Trophoblast cell (in vitro differentiated cells and primary cell): ENCODE measurements around the gene SRRM2.
A peak's percentile ranks its signal among the peaks of the same experiment; 100 is the strongest.

ENCODE experiments used
- DNase-seq, 2 donors: peaks; one replicate each; pipeline ENCODE4 v3.0.0-alpha.2; 2016
- H2AFZ ChIP-seq: 2 replicates; pipeline ENCODE4 v1.6.1; 2013; ENCODE audit warnings: low read length, moderate library complexity, mild to moderate bottlenecking; ENCODE audit not compliant: insufficient read depth, poor library complexity
- H2AK5ac ChIP-seq: 2 replicates; pipeline ENCODE4 v1.6.1; 2013; ENCODE audit warnings: mild to moderate bottlenecking, low read length
- H2BK120ac ChIP-seq: 2 replicates; pipeline ENCODE4 v1.6.1; 2013; ENCODE audit warnings: low read length, mild to moderate bottlenecking, moderate library complexity; ENCODE audit not compliant: insufficient read depth, poor library complexity
- H2BK12ac ChIP-seq: 2 replicates; pipeline ENCODE4 v1.6.1; 2013; ENCODE audit warnings: mild to moderate bottlenecking, low read length, moderate library complexity
- H2BK5ac ChIP-seq: 2 replicates; pipeline ENCODE4 v1.6.1; 2013; ENCODE audit warnings: low read length, low read depth, moderate library complexity, mild to moderate bottlenecking; ENCODE audit not compliant: poor library complexity
- H3K14ac ChIP-seq: 2 replicates; pipeline ENCODE4 v1.6.1; 2013; ENCODE audit warnings: mild to moderate bottlenecking, low read length
- H3K18ac ChIP-seq: 2 replicates; pipeline ENCODE4 v1.6.1; 2013; ENCODE audit warnings: mild to moderate bottlenecking, low read length
- H3K23ac ChIP-seq: 2 replicates; pipeline ENCODE4 v1.6.1; 2013; ENCODE audit warnings: low read length
- H3K27ac ChIP-seq: 2 replicates; pipeline ENCODE4 v1.5.1; 2013; ENCODE audit warnings: low read depth, mild to moderate bottlenecking, inconsistent platforms, low read length, moderate library complexity
- H3K27me3 ChIP-seq: 2 replicates; pipeline ENCODE4 v1.6.1; 2013; ENCODE audit warnings: inconsistent platforms, mild to moderate bottlenecking, low read length, moderate library complexity; ENCODE audit not compliant: insufficient read depth
- H3K36me3 ChIP-seq, 2 experiments: 1 replicate in 1 of 2; 2 replicates in 1 of 2; pipeline ENCODE4 v1.6.1; 2013; ENCODE audit warnings: low read length in 2 of 2, mild to moderate bottlenecking in 2 of 2, moderate library complexity in 1 of 2; ENCODE audit not compliant: insufficient read depth in 2 of 2, control insufficient read depth in 1 of 2
- H3K4ac ChIP-seq: 2 replicates; pipeline ENCODE4 v1.6.1; 2013; ENCODE audit warnings: low read depth, mild to moderate bottlenecking, low read length, moderate library complexity
- H3K4me1 ChIP-seq, 2 experiments: 1 replicate in 1 of 2; 2 replicates in 1 of 2; pipeline ENCODE4 v1.6.1; 2013; ENCODE audit warnings: low read length in 2 of 2, mild to moderate bottlenecking in 2 of 2, moderate library complexity in 1 of 2; ENCODE audit not compliant: insufficient read depth in 2 of 2, control insufficient read depth in 1 of 2
- H3K4me2 ChIP-seq: 2 replicates; pipeline ENCODE4 v1.6.1; 2013; ENCODE audit warnings: inconsistent platforms, mild to moderate bottlenecking, low read length, moderate library complexity
- H3K4me3 ChIP-seq: 2 replicates; pipeline ENCODE4 v1.5.1; 2013; ENCODE audit warnings: mild to moderate bottlenecking, low read depth, low read length, inconsistent platforms
- H3K79me1 ChIP-seq: one replicate; pipeline ENCODE4 v1.6.1; 2013; ENCODE audit warnings: low read length
- H3K79me2 ChIP-seq: 2 replicates; pipeline ENCODE4 v1.6.1; 2013; ENCODE audit warnings: low read length, mild to moderate bottlenecking; ENCODE audit not compliant: control insufficient read depth, insufficient read depth, poor library complexity
- H3K9ac ChIP-seq: 2 replicates; pipeline ENCODE4 v1.6.1; 2013; ENCODE audit warnings: mild to moderate bottlenecking, low read length
- H3K9me3 ChIP-seq: 2 replicates; pipeline ENCODE4 v1.6.1; 2013; ENCODE audit warnings: low read depth, mild to moderate bottlenecking, control low read depth, inconsistent platforms, low read length; ENCODE audit not compliant: insufficient read depth
- H4K12ac ChIP-seq: 2 replicates; pipeline ENCODE4 v1.6.1; 2013; ENCODE audit warnings: low read depth, mild to moderate bottlenecking, low read length, moderate library complexity
- H4K8ac ChIP-seq: 2 replicates; pipeline ENCODE4 v1.6.1; 2013; ENCODE audit warnings: low read depth, mild to moderate bottlenecking, low read length, moderate library complexity
- H4K91ac ChIP-seq: one replicate; pipeline ENCODE4 v1.6.1; 2013; ENCODE audit warnings: low read depth, mild to moderate bottlenecking, low read length, moderate library complexity
- WGBS: extraction: QIAGEN DNeasy Blood & Tissue Kit; methylation state at CpG from one replicate; pipeline ENCODE4 v1.1.7; 2013; ENCODE audit warnings: missing lambda C conversion rate; ENCODE audit not compliant: insufficient read length, insufficient coverage; ENCODE audit errors: extremely low coverage; 5-methylcytosine and 5-hydroxymethylcytosine counted together

Gene SRRM2

DNA sequence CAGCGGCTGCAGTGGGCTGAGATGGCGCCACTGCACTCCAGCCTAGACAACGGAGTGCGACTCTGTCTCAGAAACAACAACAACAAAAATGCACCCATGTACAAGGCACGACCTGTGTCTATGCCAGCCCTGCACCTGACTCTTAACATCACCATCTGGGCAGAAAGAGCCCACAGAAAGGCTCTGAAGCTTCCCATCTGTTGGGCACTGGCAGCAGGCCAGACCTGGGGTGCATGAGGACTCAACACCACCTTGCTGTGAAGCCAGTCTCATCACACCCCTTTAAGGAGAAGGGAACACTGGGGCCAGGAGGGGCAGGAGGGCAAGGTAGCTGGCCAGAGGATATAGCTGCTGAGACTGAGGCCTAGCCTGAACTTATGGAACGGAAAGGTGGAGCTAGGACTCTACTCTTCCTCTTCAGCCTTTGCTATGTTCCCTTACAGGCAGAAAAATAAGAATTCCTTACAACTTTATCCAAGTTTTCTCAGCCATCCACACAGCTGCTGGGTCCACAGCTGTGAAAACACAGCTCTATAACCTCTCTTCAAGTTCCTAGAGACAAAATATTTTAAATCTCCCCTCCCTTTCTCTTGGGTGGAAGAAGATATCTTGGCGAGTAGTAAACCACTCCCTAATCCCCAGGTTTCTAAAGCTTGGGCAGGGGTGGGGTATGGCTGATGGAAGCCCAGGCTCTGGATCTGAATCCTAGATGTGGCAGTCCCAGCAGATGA, 21.9 kb downstream of the SRRM2 start:
- Histone ChIP-seq H4K8ac (no peak overlapping the region), H3K79me1 (peaks cover 12% of the 10 kb centered on the region), H4K91ac (no peak overlapping the region), H2BK12ac (no peak overlapping the region), H3K4ac (no peak overlapping the region), H4K12ac (no peak overlapping the region), H3K18ac (no peak overlapping the region), H3K4me1 (peaks cover 0 to 17% of the 10 kb centered on the region in 2 experiments), H3K4me2 (no peak overlapping the region), H3K4me3 (no peak overlapping the region), H3K9ac (no peak overlapping the region), H2BK5ac (no peak overlapping the region), H2AK5ac (no peak overlapping the region), H3K14ac (no peak overlapping the region), H3K27me3 (no peaks in the 10 kb centered on the region), H3K36me3 (peaks cover 52 to 56% of the 10 kb centered on the region in 2 experiments), H2AFZ (no peak overlapping the region), H3K23ac (no peak overlapping the region), H3K79me2 (peaks cover 14% of the 10 kb centered on the region), H3K27ac (no peak overlapping the region), H2BK120ac (no peak overlapping the region), H3K9me3 (peaks cover 2% of the 10 kb centered on the region)
- no CpG with 5 or more reads among the region's 7 CpGs for WGBS
- no peak for DNase-seq

DNA sequence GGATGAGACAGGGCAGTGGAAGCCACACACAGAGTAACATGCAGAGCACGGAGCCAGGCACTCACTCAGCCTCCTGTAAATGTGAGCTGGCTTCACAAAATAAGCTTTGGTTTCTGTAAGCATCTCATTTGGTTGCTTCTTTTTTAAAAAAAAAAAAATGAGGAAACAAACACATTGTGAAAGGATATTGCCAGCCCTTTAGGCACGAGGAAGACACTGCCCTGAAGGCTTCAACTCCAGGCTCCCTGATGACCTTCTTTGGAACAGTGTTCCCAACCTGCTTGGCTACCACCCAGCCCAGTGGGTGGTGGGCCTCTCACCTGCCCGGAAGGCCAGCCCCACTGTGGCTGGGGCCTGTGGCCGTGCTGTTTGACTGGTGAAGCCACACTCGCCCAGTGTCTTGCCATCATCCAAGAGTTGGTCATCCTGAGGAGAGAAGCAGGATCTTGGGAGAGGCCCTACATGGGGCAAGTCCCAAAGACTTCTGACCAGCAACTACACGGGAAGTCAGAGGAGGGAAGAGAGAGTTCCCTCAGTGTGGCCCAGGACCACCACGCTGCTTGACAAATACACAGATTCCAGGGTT, 22.8 kb downstream of the SRRM2 start:
- Histone ChIP-seq H2BK120ac (no peak overlapping the region), H3K27ac (no peak overlapping the region), H3K79me1 (peaks cover 12% of the 10 kb centered on the region), H3K23ac (no peak overlapping the region), H3K27me3 (no peaks in the 10 kb centered on the region), H3K4me1 (peaks cover 0 to 17% of the 10 kb centered on the region in 2 experiments), H2AK5ac (no peak overlapping the region), H3K4ac (no peak overlapping the region), H3K36me3 (peaks cover 43 to 47% of the 10 kb centered on the region in 2 experiments), H3K9me3 (peaks cover 2% of the 10 kb centered on the region), H2BK5ac (no peak overlapping the region), H3K14ac (no peak overlapping the region), H2BK12ac (no peak overlapping the region), H2AFZ (no peak overlapping the region), H3K9ac (no peak overlapping the region), H3K79me2 (peaks cover 14% of the 10 kb centered on the region), H4K91ac (no peak overlapping the region), H3K4me3 (no peak overlapping the region), H3K18ac (no peak overlapping the region), H4K12ac (no peak overlapping the region), H4K8ac (no peak overlapping the region), H3K4me2 (no peak overlapping the region)
- DNase-seq = no peak
- no CpG with 5 or more reads among the region's 7 CpGs for WGBS

DNA sequence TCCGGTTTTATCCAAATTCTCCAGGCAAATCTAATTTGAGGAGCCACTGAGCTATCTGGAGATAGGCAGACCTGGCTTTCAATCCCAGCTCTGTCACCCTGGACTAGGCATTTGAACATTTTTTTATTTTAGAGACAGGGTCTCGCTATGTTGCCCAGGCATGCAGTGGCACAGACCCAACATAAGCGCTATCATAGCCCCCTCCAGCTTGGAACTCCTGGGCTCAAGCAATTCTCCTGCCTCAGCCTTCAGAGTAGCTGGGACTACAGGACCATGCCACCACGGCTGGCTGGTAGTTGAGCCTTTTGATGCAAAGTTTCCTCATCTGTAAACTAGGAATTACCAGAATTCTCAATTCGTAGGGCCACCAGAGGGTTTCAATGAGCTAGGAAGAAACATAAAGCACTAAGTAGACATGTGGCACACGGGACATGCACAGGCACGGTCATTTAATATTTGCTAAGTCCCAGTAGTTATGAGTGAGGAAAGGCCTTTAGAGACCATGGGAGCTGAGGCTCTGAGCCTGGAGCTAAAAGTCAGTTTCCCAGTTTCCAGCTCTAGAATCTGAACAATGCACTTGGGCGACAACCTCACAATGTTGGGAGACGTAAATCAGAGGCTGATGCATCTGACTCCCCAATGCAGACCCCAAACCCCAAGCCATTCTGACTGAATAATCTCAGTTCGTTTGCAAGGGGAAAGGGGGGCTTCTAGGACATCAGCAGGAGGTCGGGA, 23.5 kb downstream of the SRRM2 start:
- H3K36me3 ChIP-seq = peaks cover 36 to 40% of the 10 kb centered on the region in 2 experiments
- no peak overlapping the region for H4K12ac ChIP-seq
- H4K91ac ChIP-seq = no peak overlapping the region
- H3K18ac ChIP-seq = no peak overlapping the region
- no peak overlapping the region for H2BK12ac ChIP-seq
- H3K4ac ChIP-seq = peak overlapping the region; percentile 84
- no peak overlapping the region for H2AK5ac ChIP-seq
- H3K4me1 ChIP-seq = peaks cover 0 to 17% of the 10 kb centered on the region in 2 experiments
- no peak for DNase-seq
- H2BK120ac ChIP-seq = no peak overlapping the region
- H3K9me3 ChIP-seq = peaks cover 2% of the 10 kb centered on the region
- WGBS = no CpG with 5 or more reads among the region's 11 CpGs
- H2BK5ac ChIP-seq = no peak overlapping the region
- H3K4me3 ChIP-seq = peak overlapping the region; percentile 94
- H3K14ac ChIP-seq = no peak overlapping the region
- H2AFZ ChIP-seq = no peak overlapping the region
- H3K27ac ChIP-seq = no peak overlapping the region
- peaks cover 14% of the 10 kb centered on the region for H3K79me2 ChIP-seq
- H3K4me2 ChIP-seq = peak overlapping the region; percentile 73
- H3K23ac ChIP-seq = no peak overlapping the region
- H3K9ac ChIP-seq = peak overlapping the region; percentile 77
- H3K27me3 ChIP-seq = no peaks in the 10 kb centered on the region
- peaks cover 12% of the 10 kb centered on the region for H3K79me1 ChIP-seq
- no peak overlapping the region for H4K8ac ChIP-seq

DNA sequence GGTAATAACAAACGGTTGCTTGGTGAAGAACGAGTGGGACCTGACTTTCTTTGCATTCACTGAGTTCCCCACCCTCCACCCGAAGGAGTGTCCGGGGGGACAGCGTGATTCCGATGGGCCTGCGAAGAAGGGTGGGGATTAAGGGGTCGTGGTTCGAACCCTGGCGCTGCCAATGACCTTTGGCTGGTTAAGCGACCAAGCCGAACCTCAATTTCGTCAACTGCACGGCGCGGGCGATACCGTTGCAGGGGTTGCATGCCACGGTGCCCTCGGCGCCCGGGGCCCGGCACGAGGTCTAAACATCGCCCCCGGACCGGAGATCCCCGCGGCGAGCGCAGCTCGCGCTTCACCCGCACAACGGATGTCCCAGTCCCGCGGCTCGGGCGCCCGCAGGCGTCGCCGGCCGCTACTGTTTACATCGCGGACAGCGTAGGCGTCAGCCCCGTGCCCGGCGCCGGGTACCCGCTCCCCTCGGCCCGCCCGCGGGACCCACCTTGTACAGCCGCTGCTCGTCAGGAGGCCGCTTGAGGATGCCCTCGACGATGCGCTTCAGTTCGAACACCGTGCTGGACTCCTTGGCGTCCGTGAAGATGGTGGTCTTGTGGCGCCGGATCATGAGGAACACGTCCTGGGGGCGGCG, 24.2 kb downstream of the SRRM2 start:
- H3K79me2 ChIP-seq = peaks cover 14% of the 10 kb centered on the region
- H3K9me3 ChIP-seq = peaks cover 2% of the 10 kb centered on the region
- H4K91ac ChIP-seq = peak overlapping the region; percentile 71
- peak overlapping the region; percentile 80 for H4K8ac ChIP-seq
- H3K27ac ChIP-seq = peak overlapping the region; percentile 4
- peak overlapping the region; percentile 26 for H2AK5ac ChIP-seq
- no peaks in the 10 kb centered on the region for H3K27me3 ChIP-seq
- peak overlapping the region; percentile 76 for H4K12ac ChIP-seq
- H2BK5ac ChIP-seq = peak overlapping the region; percentile 47
- H3K4ac ChIP-seq = peak overlapping the region; percentile 84
- H3K4me1 ChIP-seq = peaks cover 0 to 17% of the 10 kb centered on the region in 2 experiments
- peak overlapping the region; percentile 73 for H3K4me2 ChIP-seq
- peak overlapping the region; percentile 86 for H3K14ac ChIP-seq
- H2BK120ac ChIP-seq = peak overlapping the region; percentile 61
- DNase-seq = peak; percentile 39 to 54
- peak overlapping the region; percentile 77 for H3K9ac ChIP-seq
- H3K4me3 ChIP-seq = peak overlapping the region; percentile 94
- peak overlapping the region; percentile 63 for H2AFZ ChIP-seq
- H3K18ac ChIP-seq = peak overlapping the region; percentile 46
- no peak overlapping the region for H3K23ac ChIP-seq
- no peak overlapping the region for H2BK12ac ChIP-seq
- no CpG with 5 or more reads among the region's 72 CpGs for WGBS
- peaks cover 12% of the 10 kb centered on the region for H3K79me1 ChIP-seq
- H3K36me3 ChIP-seq = peaks cover 31 to 34% of the 10 kb centered on the region in 2 experiments
